ENCODE data around the gene CARD9.

CARD9 gene

GRCh38 chr9:136336881-136337280 lies 36.6 kb downstream of the CARD9 start:
- no peak for DNase-seq (ENCODE audit: low read depth in 1 of 2, low spot score in 1 of 2)

DNA sequence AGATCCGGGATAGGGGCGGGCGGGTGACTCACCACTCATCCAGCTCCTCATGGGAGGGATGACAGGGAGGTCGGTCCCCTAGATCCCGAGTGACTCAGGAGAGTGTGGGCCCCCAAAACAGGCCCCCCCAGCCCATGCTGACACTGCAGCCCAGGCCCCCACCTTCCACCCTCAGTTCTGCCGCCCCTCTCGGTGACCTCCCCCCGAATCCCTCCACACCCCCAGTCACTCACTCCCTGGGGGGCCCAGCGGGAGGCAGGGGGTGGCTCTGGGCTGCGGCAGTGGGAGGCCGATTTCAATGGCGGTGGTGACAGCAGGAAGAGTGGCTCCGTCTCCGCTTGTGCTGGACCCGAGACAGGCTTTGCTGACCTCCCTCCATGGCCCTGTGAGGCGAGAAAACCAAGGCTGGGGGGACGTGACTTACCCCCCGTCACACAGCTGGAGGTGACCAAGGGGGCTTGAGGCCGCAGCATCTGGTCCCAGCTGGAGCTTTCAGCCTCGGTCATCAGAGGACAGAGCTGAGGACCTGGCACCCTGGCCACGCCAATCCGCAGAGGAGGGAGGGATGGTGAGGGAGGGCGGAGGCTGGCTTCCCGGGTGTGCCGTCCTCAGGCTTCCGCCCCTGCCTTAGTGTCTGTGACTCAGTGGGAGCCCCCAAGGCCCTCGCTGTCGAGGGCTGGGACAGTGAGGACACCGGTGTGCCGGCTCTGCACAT lies 37.2 kb downstream of the CARD9 start:
- DNase-seq (ENCODE audit: low read depth in 1 of 2, low spot score in 1 of 2) = no peak

GRCh38 chr9:136335296-136336155 lies 37.9 kb downstream of the CARD9 start:
- DNase-seq (ENCODE audit: low read depth in 1 of 2, low spot score in 1 of 2) = no peak

DNA sequence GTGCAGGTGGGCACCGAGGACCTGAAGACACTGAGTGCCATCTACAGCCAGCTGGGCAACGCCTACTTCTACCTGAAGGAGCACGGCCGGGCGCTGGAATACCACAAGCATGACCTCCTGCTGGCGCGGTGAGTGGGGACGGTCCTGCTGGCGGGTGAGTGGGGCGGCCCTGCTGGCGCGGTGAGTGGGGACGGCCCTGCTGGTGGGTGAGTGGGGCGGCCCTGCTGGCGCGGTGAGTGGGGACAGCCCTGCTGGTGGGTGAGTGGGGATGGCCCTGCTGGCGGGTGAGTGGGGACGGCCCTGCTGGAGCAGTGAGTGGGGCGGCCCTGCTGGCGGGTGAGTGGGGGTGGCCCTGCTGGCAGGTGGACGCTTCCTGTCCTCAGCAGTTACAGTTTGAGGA lies 38.9 kb downstream of the CARD9 start:
- no peak for DNase-seq (ENCODE audit: low read depth in 1 of 2, low spot score in 1 of 2)

DNA sequence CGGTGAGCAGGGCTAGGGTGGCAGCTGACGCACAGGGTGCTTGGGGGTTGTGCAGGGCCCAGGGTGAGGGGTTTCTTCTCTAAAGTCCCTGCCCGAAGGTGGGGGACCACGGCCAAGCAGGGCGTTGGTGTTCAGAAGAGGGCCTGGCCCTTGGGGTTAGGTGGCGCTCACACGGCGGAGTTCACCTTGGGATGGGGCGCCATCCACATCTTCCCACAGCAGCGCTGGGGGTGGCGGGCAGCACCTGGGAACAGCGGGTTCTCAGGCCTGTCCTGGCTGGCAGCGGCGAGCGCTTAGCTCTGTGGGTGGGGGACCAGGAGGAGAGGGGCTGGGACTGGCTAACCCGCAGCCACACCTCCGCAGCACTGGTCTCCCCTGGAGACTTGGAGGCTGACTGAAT lies 40.0 kb downstream of the CARD9 start:
- no peak for DNase-seq (ENCODE audit: low read depth in 1 of 2, low spot score in 1 of 2)

GRCh38 chr9:136333045-136333444 lies 40.4 kb downstream of the CARD9 start:
- DNase-seq (ENCODE audit: low read depth in 1 of 2, low spot score in 1 of 2) = no peak

- no peak for DNase-seq (ENCODE audit: low read depth in 1 of 2, low spot score in 1 of 2)
These were observed 40.9 kb downstream of the CARD9 start for GRCh38 chr9:136332482-136332983.

DNA sequence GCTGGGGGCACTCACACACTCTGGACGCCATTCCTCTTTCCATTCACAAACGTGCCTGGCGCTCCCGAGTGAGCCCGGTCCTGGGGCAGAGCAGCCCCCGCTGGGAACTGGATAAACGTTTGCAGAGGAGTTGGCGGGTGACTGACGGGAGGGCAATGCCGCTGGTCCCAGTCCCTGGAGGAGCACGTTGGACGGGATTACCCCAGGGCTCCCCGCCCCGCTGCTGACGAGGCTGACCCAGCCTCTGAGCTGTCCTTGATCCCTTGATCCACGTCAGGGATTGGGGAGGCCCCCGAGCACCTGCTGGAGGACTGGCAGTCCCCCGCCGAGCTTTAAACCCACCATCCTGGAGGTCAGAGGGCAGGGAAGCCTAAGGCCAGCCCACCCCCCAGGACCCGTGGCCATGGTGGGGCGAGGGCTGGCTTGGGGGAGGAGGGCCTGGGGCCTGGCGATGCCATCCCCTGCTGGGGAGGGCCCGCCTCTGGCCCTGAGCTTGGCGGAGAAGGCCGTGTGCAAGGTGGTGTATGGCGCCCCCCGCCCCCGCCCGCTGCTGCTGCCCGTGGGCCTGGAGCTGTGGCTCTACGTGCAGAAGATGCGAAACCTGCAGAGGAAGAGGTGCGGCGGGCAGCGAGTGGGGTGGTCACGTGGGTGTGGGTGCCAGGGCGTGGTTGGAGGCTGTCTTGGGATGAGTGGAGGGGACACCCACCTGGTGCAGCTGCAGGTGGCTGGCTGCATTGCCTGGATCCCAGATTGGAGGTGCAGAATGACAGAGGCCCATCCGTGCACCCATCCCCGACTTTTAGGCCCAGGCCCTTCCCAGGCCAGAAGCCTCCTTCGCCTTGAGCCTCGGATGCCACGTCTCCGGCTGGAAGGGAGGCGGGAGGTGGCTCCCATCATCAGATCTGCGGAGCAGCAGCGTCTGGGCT lies 41.6 kb downstream of the CARD9 start:
- DNase-seq (ENCODE audit: low read depth in 1 of 2, low spot score in 1 of 2) = no peak

- no peak for DNase-seq (ENCODE audit: low read depth in 1 of 2, low spot score in 1 of 2)
These were observed 42.4 kb downstream of the CARD9 start for GRCh38 chr9:136331030-136331429.

DNA sequence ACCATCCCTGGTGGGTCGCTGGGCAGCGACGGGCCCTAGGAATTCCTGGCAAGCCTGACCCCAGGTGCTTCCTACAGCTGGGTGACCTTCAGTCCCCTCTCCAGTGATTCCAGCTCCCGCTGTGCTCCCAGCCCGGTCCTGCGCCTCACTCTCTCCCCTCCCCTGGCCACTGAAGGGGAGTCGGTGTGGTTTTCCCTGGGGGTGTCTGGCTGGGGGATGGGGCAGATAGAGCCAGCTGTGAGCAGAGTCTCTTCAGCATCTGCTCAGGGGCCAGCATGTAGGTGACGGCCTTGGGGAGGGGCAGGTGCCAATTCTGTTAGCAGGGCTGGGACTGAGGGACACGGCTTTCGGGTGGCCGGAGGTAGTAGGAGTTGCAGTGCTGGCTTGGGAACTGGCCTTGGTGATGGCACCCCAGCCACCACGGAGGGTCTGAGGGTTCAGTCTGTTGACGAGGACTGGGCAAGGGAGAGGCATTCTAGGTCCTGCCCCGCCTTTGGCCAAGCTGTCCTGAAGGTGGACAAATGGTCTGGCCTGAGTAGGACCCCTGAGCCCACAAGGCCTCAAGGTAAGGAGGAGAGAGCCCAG lies 43.0 kb downstream of the CARD9 start:
- no peak for DNase-seq (ENCODE audit: low read depth in 1 of 2, low spot score in 1 of 2)

GRCh38 chr9:136329636-136330405 lies 43.6 kb downstream of the CARD9 start:
- no peak for DNase-seq (ENCODE audit: low read depth in 1 of 2, low spot score in 1 of 2)

DNA sequence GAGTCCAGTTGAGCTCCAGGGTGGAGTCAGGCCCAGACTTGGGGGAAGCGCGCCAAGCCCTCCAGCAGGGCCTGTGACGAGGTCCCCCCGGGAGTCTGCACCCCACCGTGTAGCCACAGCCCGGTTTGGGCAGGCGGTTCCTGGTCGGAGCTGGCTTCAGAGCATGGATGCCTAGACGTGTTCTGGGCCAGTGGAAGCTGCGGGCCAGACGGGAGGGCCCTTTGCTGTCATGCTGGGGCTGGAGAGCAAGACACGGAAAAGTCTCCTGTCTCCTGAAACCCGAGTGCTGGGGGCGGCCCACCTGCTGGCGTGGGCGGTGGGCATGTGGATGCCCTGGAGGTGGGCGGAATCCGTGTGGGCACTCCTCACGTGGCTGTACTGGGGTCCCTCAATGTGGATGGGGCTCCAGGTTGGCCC lies 44.2 kb downstream of the CARD9 start:
- no peak for DNase-seq (ENCODE audit: low read depth in 1 of 2, low spot score in 1 of 2)

DNA sequence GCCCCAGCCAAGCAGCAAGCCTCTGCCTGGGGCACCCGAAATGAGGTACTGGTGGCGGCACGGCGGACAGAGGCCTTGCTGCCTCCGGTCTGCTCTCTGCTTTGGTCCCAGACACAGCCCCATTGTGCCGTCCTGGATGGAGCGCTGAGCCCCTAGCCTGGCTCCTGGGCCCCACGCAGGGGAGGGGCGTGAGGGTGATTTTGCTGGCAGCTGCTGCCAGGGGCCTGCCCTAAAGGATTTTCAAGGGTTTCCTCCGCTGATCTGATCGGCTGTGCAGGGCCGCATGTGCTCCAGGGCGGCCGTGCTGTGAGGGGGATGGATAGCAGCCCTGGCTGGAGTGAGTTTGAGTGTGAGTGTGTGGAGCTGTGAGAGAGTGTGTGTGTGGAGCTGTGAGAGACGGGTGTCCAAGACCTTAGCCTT lies 44.8 kb downstream of the CARD9 start:
- DNase-seq (ENCODE audit: low read depth in 1 of 2, low spot score in 1 of 2) = no peak

- DNase-seq (ENCODE audit: low read depth in 1 of 2, low spot score in 1 of 2) = no peak
These were observed 45.4 kb downstream of the CARD9 start for GRCh38 chr9:136328011-136328621.

GRCh38 chr9:136327304-136327974 lies 46.0 kb downstream of the CARD9 start, which contains the start of gene GPSM1:
TSS of gene GPSM1 (plus strand) at chr9:136327539. CDS start at chr9:136327696, 157 bp downstream.
- peak in 1 of 2 donors; percentile 15 for DNase-seq (ENCODE audit: low read depth in 1 of 2, low spot score in 1 of 2)

- DNase-seq (ENCODE audit: low read depth in 1 of 2, low spot score in 1 of 2) = no peak
These were observed 46.6 kb downstream of the CARD9 start for GRCh38 chr9:136326761-136327303.

- no peak for DNase-seq (ENCODE audit: low read depth in 1 of 2, low spot score in 1 of 2)
These were observed 47.3 kb downstream of the CARD9 start for GRCh38 chr9:136326061-136326760.

DNA sequence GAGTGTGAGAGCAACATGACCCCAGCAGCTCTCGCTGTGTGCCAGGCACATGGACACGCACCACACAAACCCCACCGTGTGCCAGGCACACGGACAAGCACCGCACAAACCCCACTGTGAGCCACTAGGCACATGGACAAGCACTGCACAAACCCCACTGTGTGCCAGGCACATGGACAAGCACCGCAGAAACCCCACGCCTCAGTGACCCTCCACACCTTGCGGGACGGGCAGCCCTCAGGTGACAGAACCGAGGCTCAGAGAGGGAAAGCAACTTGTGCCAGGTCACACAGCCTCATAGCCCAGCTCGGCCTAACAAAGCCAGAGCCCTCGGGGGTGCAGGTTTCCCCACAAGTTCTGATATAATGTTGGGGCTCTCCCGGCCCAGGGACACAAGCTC lies 48.1 kb downstream of the CARD9 start:
- no peak for DNase-seq (ENCODE audit: low read depth in 1 of 2, low spot score in 1 of 2)
